Tibial nerve (tissue), 4 donors: ENCODE results near the gene SH3GL3.

ENCODE experiments used
- EP300 ChIP-seq, 2 donors: sonication (generic); formaldehyde crosslinking; IDR thresholded peaks; one replicate each; pipeline ENCODE4 v1.6.1; 2017; ENCODE audit warnings: antibody characterized with exemption in 2 of 2, mild to moderate bottlenecking in 1 of 2
- TF ChIP-seq, protein P1 (sequence below), 5 experiments: fragments of 200-600 bp in 3 of 5; fragments of 450-650 bp in 2 of 5; sonication (generic) in 3 of 5; IDR thresholded peaks; one replicate each; pipeline ENCODE4 v1.5.1; 2016 to 2019; ENCODE audit warnings: antibody characterized with exemption in 5 of 5, mild to moderate bottlenecking in 3 of 5, moderate library complexity in 2 of 5

DNA sequence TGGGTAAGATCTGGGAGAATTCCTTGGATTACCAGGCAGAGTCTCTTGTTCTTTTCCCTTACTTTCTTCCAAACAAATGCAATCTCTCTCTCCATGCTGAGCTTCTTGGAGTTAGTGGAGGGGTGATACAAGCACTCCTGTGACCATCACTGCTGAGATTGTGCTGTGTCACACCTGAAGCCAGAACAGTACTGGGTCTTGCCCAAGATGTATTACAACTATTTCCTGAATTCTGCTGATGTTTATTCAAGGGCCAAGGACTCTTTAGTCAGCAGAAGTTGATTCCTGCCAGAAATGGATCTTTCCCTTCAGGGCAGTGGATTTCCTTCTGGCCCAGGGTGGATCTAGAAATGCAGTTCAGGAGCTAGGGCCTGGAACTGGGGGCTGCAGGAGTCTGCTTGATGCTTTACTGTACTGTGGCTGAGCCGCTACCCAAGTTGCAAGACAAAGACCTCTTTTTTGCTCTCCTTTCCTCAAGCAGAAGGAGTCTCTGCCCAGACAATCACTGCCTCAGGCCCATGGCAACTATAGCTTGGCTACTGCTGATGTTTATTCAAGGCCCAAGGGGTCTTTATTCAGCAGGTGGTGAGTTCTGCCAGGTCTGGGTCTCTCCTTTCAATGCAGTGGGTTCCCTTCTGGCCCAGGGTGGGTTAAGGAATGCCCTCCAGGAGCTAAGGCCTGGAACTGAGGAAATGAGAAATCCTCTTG is 98.8 kb downstream of the SH3GL3 start:
- TF ChIP-seq, protein P1, sequence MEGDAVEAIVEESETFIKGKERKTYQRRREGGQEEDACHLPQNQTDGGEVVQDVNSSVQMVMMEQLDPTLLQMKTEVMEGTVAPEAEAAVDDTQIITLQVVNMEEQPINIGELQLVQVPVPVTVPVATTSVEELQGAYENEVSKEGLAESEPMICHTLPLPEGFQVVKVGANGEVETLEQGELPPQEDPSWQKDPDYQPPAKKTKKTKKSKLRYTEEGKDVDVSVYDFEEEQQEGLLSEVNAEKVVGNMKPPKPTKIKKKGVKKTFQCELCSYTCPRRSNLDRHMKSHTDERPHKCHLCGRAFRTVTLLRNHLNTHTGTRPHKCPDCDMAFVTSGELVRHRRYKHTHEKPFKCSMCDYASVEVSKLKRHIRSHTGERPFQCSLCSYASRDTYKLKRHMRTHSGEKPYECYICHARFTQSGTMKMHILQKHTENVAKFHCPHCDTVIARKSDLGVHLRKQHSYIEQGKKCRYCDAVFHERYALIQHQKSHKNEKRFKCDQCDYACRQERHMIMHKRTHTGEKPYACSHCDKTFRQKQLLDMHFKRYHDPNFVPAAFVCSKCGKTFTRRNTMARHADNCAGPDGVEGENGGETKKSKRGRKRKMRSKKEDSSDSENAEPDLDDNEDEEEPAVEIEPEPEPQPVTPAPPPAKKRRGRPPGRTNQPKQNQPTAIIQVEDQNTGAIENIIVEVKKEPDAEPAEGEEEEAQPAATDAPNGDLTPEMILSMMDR (IDR thresholded peaks at IDR 0.05), result no peak
- no peak for TF ChIP-seq EP300 (IDR thresholded peaks at IDR 0.05)
